Cardiac muscle cell (in vitro differentiated cells and primary cell): Measurements from ENCODE around the gene ANKRD26. TPM values are rescaled to one million over a fixed set of nuclear protein-coding genes. Genes with fewer than 3 reads are reported as not detected.

Experiments
- DNase-seq, 2 donors: peaks; one replicate each; pipeline versions ENCODE4 v3.0.0 to v3.0.0-alpha.2; 2010 to 2017; ENCODE audit warnings: low read depth in 1 of 2, low spot score in 1 of 2
- H3K27ac ChIP-seq: fragments of 200-600 bp; sonication (generic); 2 replicates; pipeline ENCODE4 v1.5.1; 2016
- H3K27me3 ChIP-seq: fragments of 200-600 bp; sonication (generic); 2 replicates; pipeline ENCODE4 v1.6.0; 2016; ENCODE audit warnings: control low read depth
- H3K36me3 ChIP-seq: fragments of 200-600 bp; sonication (generic); 2 replicates; pipeline ENCODE4 v1.5.1; 2016; ENCODE audit warnings: control low read depth
- H3K4me1 ChIP-seq: fragments of 200-600 bp; sonication (generic); 2 replicates; pipeline ENCODE4 v1.8.1; 2017; ENCODE audit warnings: low read depth, mild to moderate bottlenecking, mixed run types
- H3K4me3 ChIP-seq: fragments of 200-600 bp; sonication (generic); 2 replicates; pipeline ENCODE4 v1.5.1; 2016; ENCODE audit warnings: mild to moderate bottlenecking
- H3K9me3 ChIP-seq: fragments of 200-600 bp; sonication (generic); 2 replicates; pipeline ENCODE4 v1.5.1; 2017; ENCODE audit warnings: low read depth, mild to moderate bottlenecking, control low read depth
- polyA plus RNA-seq: library from polyadenylated mRNA; unstranded; fragments of >200 nt; fragmentation: Nextera tagmentation; extraction: Ambion mirVana; gene quantifications from 2 replicates; pipeline ENCODE4 v1.2.1, GENCODE V29; 2016
- total RNA-seq: library from RNA; depleted of rRNA; stranded (reverse); fragments of >200 nt; gene quantifications from 2 replicates; pipeline ENCODE4 v1.2.3, GENCODE V29; 2016
- TF ChIP-seq, protein P1 (sequence below): IDR thresholded peaks from 2 replicates; pipeline ENCODE4 v1.5.1; 2012; ENCODE audit warnings: low read depth, mild to moderate bottlenecking, low read length

The ANKRD26 gene
- total and polyA plus RNA-seq, 2 experiments from 2014 or later = 16.1 to 25.0 TPM

DNA sequence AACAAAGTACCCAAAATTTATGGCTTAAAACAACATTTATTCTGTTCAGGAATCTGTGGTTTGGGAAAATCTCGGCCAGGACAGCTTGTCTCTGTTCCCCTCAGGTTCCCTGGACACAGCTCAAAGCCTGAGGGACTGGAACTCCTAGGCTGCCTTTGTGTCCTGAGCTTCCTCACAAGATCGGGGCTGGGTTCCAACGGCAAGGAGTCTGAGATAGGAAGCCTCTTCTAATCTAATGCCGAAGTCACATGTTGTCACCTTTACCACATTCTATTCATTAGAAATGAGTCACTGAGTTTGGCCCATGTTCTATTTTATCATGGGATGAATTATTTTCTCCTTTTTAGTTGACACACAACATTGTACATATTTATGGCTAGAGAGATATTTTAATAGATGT is 80.5 kb downstream of the ANKRD26 start:
- no peak overlapping the region for H3K27ac ChIP-seq
- no peaks in the 10 kb centered on the region for H3K27me3 ChIP-seq
- peaks cover under 1% of the 10 kb centered on the region for H3K4me1 ChIP-seq
- TF ChIP-seq, protein P1, sequence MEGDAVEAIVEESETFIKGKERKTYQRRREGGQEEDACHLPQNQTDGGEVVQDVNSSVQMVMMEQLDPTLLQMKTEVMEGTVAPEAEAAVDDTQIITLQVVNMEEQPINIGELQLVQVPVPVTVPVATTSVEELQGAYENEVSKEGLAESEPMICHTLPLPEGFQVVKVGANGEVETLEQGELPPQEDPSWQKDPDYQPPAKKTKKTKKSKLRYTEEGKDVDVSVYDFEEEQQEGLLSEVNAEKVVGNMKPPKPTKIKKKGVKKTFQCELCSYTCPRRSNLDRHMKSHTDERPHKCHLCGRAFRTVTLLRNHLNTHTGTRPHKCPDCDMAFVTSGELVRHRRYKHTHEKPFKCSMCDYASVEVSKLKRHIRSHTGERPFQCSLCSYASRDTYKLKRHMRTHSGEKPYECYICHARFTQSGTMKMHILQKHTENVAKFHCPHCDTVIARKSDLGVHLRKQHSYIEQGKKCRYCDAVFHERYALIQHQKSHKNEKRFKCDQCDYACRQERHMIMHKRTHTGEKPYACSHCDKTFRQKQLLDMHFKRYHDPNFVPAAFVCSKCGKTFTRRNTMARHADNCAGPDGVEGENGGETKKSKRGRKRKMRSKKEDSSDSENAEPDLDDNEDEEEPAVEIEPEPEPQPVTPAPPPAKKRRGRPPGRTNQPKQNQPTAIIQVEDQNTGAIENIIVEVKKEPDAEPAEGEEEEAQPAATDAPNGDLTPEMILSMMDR = no peak
- H3K4me3 ChIP-seq = no peak overlapping the region
- DNase-seq = peak in 1 of 2 donors; percentile 48
- peaks cover 24% of the 10 kb centered on the region for H3K36me3 ChIP-seq
- H3K9me3 ChIP-seq = no peaks in the 10 kb centered on the region

DNA sequence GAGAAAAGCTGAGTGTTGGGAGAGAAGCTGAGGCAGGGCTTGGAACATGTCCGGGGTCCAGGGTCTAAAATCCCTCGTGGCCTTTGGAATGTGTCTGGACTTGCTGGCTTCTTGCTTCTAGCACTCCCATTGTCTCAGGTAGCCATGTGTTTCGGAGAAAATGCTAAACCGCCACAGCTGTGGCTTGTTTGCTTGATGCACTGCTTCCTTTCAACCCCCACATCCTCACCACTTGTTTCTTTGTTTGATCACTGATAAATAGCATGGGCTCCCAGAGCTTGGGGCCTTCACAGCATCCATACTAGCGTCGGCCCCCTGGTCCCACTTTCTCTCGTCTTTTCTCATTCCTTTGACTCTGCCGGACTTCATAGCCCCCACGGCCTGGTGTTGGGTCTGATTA is 102.7 kb downstream of the ANKRD26 start:
- H3K27me3 ChIP-seq = no peaks in the 10 kb centered on the region
- no peaks in the 10 kb centered on the region for H3K9me3 ChIP-seq
- no peak overlapping the region for H3K4me3 ChIP-seq

DNA sequence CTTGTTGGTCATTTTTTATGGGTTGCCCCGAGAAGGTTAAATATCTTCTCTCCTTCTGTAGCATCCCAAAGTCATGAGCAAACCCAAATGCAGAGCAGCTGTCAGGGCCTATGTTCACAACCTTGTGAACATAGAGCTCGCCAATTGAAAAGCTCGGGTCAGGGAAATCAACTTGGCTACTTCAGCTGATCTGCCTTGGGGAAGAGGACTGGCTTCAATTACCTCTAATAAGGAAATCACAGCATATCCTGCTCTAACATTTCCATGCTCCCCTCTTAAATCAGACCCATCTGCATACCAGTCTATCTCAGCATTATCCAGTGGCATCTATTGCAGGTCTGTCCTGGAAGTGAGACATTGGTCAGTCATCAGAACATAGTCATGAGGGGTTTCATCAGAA is 105.6 kb downstream of the ANKRD26 start:
- TF ChIP-seq, protein P1 = no peak

More for the DNA sequence above, 102.7 kb downstream of the ANKRD26 start:
- Histone ChIP-seq H3K36me3 (no peaks in the 10 kb centered on the region), H3K27ac (no peak overlapping the region), H3K4me1 (no peaks in the 10 kb centered on the region)
- DNase-seq = no peak
- TF ChIP-seq, protein P1 = no peak

DNA sequence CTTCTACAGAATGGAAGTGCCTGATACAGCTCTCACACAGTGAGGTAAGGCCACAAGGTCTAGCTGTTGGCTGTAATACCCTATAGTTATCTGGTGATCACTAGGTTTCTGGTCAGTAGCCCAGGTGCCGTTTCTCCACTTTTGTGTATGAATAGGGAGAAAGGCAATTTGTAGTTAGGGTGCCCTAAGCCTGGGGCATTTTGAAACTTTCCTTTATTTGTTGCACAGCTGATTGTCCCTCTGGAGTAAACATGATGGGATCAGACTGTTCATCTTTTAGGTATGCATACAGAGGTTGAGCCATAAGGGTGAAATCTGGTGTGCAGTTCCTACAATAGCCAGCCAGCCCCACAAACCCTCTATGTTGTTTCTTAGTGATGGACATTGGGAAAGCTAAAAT is 112.4 kb downstream of the ANKRD26 start:
- TF ChIP-seq, protein P1 = no peak
- no peak overlapping the region for H3K27ac ChIP-seq
- H3K4me3 ChIP-seq = no peak overlapping the region
- H3K36me3 ChIP-seq = no peaks in the 10 kb centered on the region
- no peaks in the 10 kb centered on the region for H3K4me1 ChIP-seq
- no peaks in the 10 kb centered on the region for H3K9me3 ChIP-seq
- no peak for DNase-seq
- H3K27me3 ChIP-seq = no peaks in the 10 kb centered on the region

More for the DNA sequence above, 105.6 kb downstream of the ANKRD26 start:
- Histone ChIP-seq H3K9me3 (no peaks in the 10 kb centered on the region), H3K4me3 (no peak overlapping the region), H3K27me3 (no peaks in the 10 kb centered on the region), H3K27ac (no peak overlapping the region), H3K36me3 (no peaks in the 10 kb centered on the region), H3K4me1 (no peaks in the 10 kb centered on the region)
- no peak for DNase-seq

DNA sequence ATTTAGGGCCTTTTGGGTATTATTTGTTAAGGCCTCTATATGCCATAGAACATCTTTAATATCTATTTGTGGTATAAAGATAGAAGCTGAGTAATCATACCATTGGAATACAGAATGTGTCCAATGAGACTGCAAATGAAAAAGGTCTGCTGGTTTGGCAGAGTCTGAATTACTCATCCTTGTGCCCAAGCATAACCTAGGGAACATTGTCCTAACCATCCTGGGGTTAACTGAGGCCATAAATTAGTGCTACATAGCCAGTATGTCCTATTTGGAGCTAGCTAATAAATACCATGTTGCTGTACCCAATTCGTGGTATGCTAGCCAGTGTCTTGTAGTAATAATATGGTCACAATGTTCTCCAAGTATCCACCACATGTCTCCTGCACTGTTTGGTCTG is 117.1 kb downstream of the ANKRD26 start:
- TF ChIP-seq, protein P1 = no peak
- Histone ChIP-seq H3K4me1 (no peaks in the 10 kb centered on the region), H3K27ac (no peak overlapping the region), H3K9me3 (no peaks in the 10 kb centered on the region), H3K27me3 (no peaks in the 10 kb centered on the region), H3K4me3 (no peak overlapping the region), H3K36me3 (peaks cover 5% of the 10 kb centered on the region)
- no peak for DNase-seq

DNA sequence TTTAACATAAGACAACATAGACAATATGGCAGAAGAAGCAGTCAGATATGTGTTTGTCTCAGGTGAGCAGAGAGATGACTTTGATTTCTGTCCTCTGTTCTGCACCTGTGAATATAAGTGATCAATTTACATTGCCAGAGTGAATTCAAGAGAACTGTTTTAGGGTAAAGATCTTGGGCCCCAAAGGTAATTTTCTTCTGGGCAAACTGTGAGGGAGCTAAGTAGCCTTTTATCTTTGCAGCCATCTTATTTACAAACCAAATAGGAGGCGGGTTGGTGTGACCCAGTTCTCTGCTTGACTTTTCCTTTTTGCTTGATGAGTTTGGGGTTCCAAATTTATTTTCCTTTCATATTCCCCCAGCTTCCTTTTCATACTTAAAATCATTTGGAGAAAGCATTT is 118.2 kb downstream of the ANKRD26 start:
- Histone ChIP-seq H3K4me3 (no peak overlapping the region), H3K4me1 (no peaks in the 10 kb centered on the region), H3K9me3 (no peaks in the 10 kb centered on the region), H3K36me3 (peaks cover 5% of the 10 kb centered on the region), H3K27me3 (no peaks in the 10 kb centered on the region), H3K27ac (no peak overlapping the region)
- no peak for DNase-seq
- TF ChIP-seq, protein P1 = no peak
